GM20431 (cell line): ENCODE measurements around the gene WDPCP.
"Not testable (repeated sequence)": the region's sequence is repeated elsewhere in the genome, so short reads cannot be mapped to it uniquely, and the experiment has no call there.

Experiments used
- in situ Hi-C: fragments of 300-500 bp; cut with MseI, MboI; formaldehyde crosslinking; loops from one replicate; pipeline ENCODE4 v1.15.0; 2020; ENCODE audit warnings: low sequenced_read_pairs; ENCODE audit not compliant: unreplicated experiment

Gene WDPCP

DNA sequence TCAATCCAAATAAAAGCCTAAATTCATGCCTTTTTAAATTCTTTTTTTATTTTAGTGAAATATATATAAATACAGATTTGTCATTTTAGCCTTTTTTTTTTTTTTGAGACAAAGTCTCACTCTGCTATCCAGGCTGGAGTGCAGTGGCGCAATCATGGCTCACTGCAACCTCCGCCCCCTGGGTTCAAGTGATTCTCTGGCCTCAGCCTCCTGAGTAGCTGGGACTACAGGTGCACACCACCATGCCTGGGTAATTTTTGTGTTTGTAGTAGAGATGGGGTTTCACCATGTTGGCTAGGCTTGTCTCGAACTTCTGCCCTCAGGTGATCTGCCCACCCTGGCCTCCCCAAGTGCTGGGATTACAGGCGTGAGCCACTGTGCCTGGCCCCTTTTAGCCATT lies 513.9 kb downstream of the WDPCP start:
- in situ Hi-C loops = not testable (repeated sequence)

DNA sequence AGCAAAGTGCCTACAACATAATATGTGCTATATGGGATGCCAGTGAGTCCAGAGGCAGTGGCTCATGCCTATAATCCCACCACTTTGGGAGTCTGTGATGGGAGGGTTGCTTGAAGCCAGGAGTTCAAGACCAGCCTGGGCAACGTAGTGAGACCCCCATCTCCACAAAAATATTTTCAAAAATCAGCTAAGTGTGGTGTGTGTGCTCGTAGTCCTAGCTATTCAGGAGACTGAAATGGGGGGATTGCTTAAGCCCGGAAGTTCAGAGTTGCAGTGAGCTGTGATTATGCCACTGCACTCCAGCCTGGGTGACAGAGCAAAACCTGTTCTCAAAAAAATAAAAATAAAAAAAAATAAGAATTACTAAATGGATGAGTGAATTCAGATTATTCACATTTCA lies 514.3 kb downstream of the WDPCP start:
- in situ Hi-C loops = no loop called here

DNA sequence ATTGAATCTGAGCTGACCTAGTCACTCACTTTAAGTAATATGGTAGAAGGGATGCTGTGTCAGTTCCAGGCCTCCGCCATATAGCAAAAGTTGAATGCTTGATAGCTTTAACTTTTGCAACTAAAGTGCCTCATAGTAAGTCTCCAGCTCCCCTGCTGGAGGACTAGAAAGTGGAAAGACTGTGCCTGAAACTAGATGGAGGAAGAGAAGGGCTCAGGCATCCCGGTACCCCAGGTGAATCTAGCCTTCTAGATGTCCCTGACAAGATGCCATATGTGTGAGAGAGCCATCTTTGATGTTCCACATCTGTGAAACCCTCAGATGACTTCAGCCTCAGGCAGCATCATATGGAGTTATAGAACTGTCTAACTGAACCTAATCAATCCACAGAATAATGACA lies 516.6 kb downstream of the WDPCP start:
- in situ Hi-C loops = no loop called here
